SK-N-SH treated with all-trans-retinoic acid at 6 μM for 48 hours (cell line): Measurements from ENCODE around the gene DRAXIN.

ENCODE experiments used
- ARNTL ChIP-seq: fragments of 450-650 bp; formaldehyde crosslinking; IDR thresholded peaks from 2 replicates; pipeline ENCODE4 v1.5.0; 2020; ENCODE audit warnings: low read depth, mild to moderate bottlenecking, moderate library complexity, borderline replicate concordance
- BACH2 ChIP-seq: fragments of 250-450 bp; sonication (Bioruptor Pico); IDR thresholded peaks from 2 replicates; pipeline ENCODE4 v1.9.0; 2021; ENCODE audit warnings: mild to moderate bottlenecking, borderline replicate concordance
- RARB ChIP-seq: fragments of 250-450 bp; sonication (Bioruptor Pico); IDR thresholded peaks from 2 replicates; pipeline ENCODE4 v1.8.0; 2021; ENCODE audit warnings: mild to moderate bottlenecking, moderate library complexity
- TCF4 ChIP-seq: fragments of 250-450 bp; sonication (Bioruptor Pico); IDR thresholded peaks from 2 replicates; pipeline ENCODE4 v1.8.0; 2021; ENCODE audit warnings: mild to moderate bottlenecking, moderate library complexity, borderline replicate concordance
- TF ChIP-seq, protein P1 (sequence below): fragments of 250-450 bp; sonication (Bioruptor Pico); IDR thresholded peaks from 2 replicates; pipeline ENCODE4 v1.8.0; 2020; ENCODE audit warnings: mild to moderate bottlenecking, moderate library complexity, borderline replicate concordance
- TF ChIP-seq, protein P2 (sequence below): fragments of 250-450 bp; sonication (Bioruptor Pico); IDR thresholded peaks from 2 replicates; pipeline ENCODE4 v1.5.1; 2021; ENCODE audit warnings: mild to moderate bottlenecking, moderate library complexity

- TF ChIP-seq, protein P1, sequence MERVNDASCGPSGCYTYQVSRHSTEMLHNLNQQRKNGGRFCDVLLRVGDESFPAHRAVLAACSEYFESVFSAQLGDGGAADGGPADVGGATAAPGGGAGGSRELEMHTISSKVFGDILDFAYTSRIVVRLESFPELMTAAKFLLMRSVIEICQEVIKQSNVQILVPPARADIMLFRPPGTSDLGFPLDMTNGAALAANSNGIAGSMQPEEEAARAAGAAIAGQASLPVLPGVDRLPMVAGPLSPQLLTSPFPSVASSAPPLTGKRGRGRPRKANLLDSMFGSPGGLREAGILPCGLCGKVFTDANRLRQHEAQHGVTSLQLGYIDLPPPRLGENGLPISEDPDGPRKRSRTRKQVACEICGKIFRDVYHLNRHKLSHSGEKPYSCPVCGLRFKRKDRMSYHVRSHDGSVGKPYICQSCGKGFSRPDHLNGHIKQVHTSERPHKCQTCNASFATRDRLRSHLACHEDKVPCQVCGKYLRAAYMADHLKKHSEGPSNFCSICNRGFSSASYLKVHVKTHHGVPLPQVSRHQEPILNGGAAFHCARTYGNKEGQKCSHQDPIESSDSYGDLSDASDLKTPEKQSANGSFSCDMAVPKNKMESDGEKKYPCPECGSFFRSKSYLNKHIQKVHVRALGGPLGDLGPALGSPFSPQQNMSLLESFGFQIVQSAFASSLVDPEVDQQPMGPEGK (CRISPR knock-in tag) = no peak
- TF ChIP-seq BACH2 (CRISPR knock-in tag) (no peak), ARNTL (no peak), TCF4 (CRISPR knock-in tag) (no peak), RARB (CRISPR knock-in tag) (no peak)
- TF ChIP-seq, protein P2, sequence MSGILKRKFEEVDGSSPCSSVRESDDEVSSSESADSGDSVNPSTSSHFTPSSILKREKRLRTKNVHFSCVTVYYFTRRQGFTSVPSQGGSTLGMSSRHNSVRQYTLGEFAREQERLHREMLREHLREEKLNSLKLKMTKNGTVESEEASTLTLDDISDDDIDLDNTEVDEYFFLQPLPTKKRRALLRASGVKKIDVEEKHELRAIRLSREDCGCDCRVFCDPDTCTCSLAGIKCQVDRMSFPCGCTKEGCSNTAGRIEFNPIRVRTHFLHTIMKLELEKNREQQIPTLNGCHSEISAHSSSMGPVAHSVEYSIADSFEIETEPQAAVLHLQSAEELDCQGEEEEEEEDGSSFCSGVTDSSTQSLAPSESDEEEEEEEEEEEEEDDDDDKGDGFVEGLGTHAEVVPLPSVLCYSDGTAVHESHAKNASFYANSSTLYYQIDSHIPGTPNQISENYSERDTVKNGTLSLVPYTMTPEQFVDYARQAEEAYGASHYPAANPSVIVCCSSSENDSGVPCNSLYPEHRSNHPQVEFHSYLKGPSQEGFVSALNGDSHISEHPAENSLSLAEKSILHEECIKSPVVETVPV = no peak
Observed at GRCh38 chr1:11714831-11715575, 23.5 kb downstream of the DRAXIN start.
